Panc1 (cell line): ENCODE data around the gene REXO4. TPM values are rescaled to one million over a fixed set of nuclear protein-coding genes. Genes with fewer than 3 reads are reported as not detected.

Experiments used
- ATAC-seq: fragments of 200-7000 bp; cut with Tn5 transposase; 2 replicates; pipeline ENCODE4 v1.9.1; 2020; ENCODE audit warnings: mild to moderate bottlenecking, moderate library complexity
- BruUV-seq: library from RNA; stranded (reverse); fragments of 400-500 nt; replicated peaks from 2 replicates; lab custom pipeline; 2021; lab: Mats Ljungman, UMichigan
- CTCF ChIA-PET: fragments of 300-600 bp; sonication (Branson Sonifier 250); formaldehyde crosslinking; loops from one replicate; lab custom pipeline; 2022; ENCODE audit warnings: antibody characterized with exemption; lab: Charles Lee
- POLR2A ChIA-PET: fragments of 300-600 bp; sonication (Branson Sonifier 250); formaldehyde crosslinking; loops from one replicate; lab custom pipeline; 2022; ENCODE audit warnings: antibody characterized with exemption; lab: Charles Lee
- DNase-seq: peaks from one replicate; pipeline ENCODE4 v3.0.0-alpha.2; 2010; ENCODE audit warnings: low read depth, low spot score
- H3K27ac ChIP-seq: 2 replicates; pipeline ENCODE4 v1.5.1; 2011; ENCODE audit warnings: mild to moderate bottlenecking, low read length, inconsistent platforms
- H3K27me3 ChIP-seq: fragments of 200-500 bp; sonication (Bioruptor generic); 2 replicates; pipeline ENCODE4 v1.6.0; 2014; ENCODE audit warnings: low read length, inconsistent platforms; ENCODE audit not compliant: control insufficient read depth, insufficient read depth
- H3K36me3 ChIP-seq: fragments of 200-500 bp; sonication (Bioruptor generic); 2 replicates; pipeline ENCODE4 v1.5.1; 2014; ENCODE audit warnings: inconsistent platforms, mild to moderate bottlenecking, low read length, moderate library complexity; ENCODE audit not compliant: control insufficient read depth, insufficient read depth
- H3K4me1 ChIP-seq: 2 replicates; pipeline ENCODE4 v1.5.1; 2011; ENCODE audit warnings: inconsistent platforms, mild to moderate bottlenecking, low read length, moderate library complexity; ENCODE audit not compliant: control insufficient read depth, insufficient read depth
- H3K4me3 ChIP-seq, 2 experiments: 2 replicates each; pipeline ENCODE4 v1.5.1; 2011 to 2012; ENCODE audit warnings: low read depth in 2 of 2, low read length in 2 of 2, mild to moderate bottlenecking in 2 of 2, inconsistent platforms in 1 of 2, moderate library complexity in 1 of 2
- H3K9me3 ChIP-seq: fragments of 200-500 bp; sonication (Bioruptor generic); 2 replicates; pipeline ENCODE4 v1.5.1; 2014; ENCODE audit warnings: low read depth, mild to moderate bottlenecking, inconsistent platforms, low read length, moderate library complexity; ENCODE audit not compliant: control insufficient read depth, insufficient read depth
- CTCF ChIP-seq: fragments of 450-650 bp; IDR thresholded peaks from 2 replicates; pipeline ENCODE4 v1.5.1; 2017; ENCODE audit warnings: mild to moderate bottlenecking
- POLR2AphosphoS5 ChIP-seq: IDR thresholded peaks from 2 replicates; pipeline ENCODE4 v1.6.1; 2012; ENCODE audit warnings: mild to moderate bottlenecking, low read depth, low read length, moderate library complexity
- REST ChIP-seq, 2 experiments: IDR thresholded peaks; 2 replicates each; pipeline ENCODE4 v1.6.1; 2011 to 2012; ENCODE audit warnings: low read depth in 2 of 2, control low read depth in 1 of 2, low read length in 1 of 2, mild to moderate bottlenecking in 1 of 2, moderate library complexity in 1 of 2; ENCODE audit not compliant: insufficient read depth in 1 of 2
- SIN3A ChIP-seq: IDR thresholded peaks from 2 replicates; pipeline ENCODE4 v1.6.1; 2012; ENCODE audit warnings: low read depth, mild to moderate bottlenecking, low read length, moderate library complexity, borderline replicate concordance; ENCODE audit not compliant: insufficient read depth
- TCF7L2 ChIP-seq: IDR thresholded peaks from 2 replicates; pipeline ENCODE4 v1.6.1; 2011; ENCODE audit warnings: mild to moderate bottlenecking, low read depth, low read length, inconsistent platforms
- in situ Hi-C: cut with HindIII; loops from 2 replicates; pipeline ENCODE4 v1.10.0; 2016; ENCODE audit warnings: low sequenced_read_pairs, low pct_unique_long_range_greater_than_20kb
- intact Hi-C: fragments of 100-400 bp; cut with micrococcal nuclease; formaldehyde crosslinking; loops from one replicate; pipeline ENCODE4 v1.10.0; 2022; ENCODE audit not compliant: unreplicated experiment
- total RNA-seq: library from RNA; stranded (reverse); gene quantifications from one replicate; pipeline ENCODE4 v1.2.1, GENCODE V29; 2021; ENCODE audit not compliant: unreplicated experiment

The REXO4 gene
- total RNA-seq, 1 experiment from 2014 or later, result 19.9 TPM

- H3K9me3 ChIP-seq, result no peaks in the 10 kb centered on the region
- no peak for DNase-seq
- H3K27me3 ChIP-seq, result no peaks in the 10 kb centered on the region
- ChIA-PET POLR2A (no interaction called here), CTCF (no interaction called here)
- 0 out of 2 replicates have a peak, but pooled peaks have one; percentile 24 for ATAC-seq
- in situ Hi-C loops (no loop called here), intact Hi-C loops (no loop called here)
- BruUV-seq, result no TSS peak
- H3K4me3 ChIP-seq, result no peak within 1 kb of the TSS
- H3K36me3 ChIP-seq, result peaks cover 2% of the 10 kb centered on the region; the same call in 1 of the 2 replicates
- H3K4me1 ChIP-seq, result no peaks in the 10 kb centered on the region
- TF ChIP-seq CTCF (no peak), SIN3A (no peak), TCF7L2 (no peak), POLR2AphosphoS5 (no peak), REST (IDR thresholded peaks at IDR 0.05; ENCODE audit: insufficient read depth in 1 of 2, low read depth in 2 of 2, low read length in 1 of 2) (no peak)
- no peak within 1 kb of the TSS for H3K27ac ChIP-seq
Observed at GRCh38 chr9:133421615-133422542, 4.1 kb upstream of the REXO4 start, which contains the start of gene ADAMTS13. TSS of gene ADAMTS13 (plus strand) at chr9:133422367. CDS start at chr9:133422444, 77 bp downstream.

GRCh38 chr9:133420392-133420827, 2.6 kb upstream of the REXO4 start:
- POLR2A ChIA-PET, result no interaction called here
- BruUV-seq, result no TSS peak
- DNase-seq (no peak), ATAC-seq (no peak)
- no peak for TF ChIP-seq CTCF
- no peak for TF ChIP-seq POLR2AphosphoS5
- TF ChIP-seq REST (IDR thresholded peaks at IDR 0.05; ENCODE audit: insufficient read depth in 1 of 2, low read depth in 2 of 2, low read length in 1 of 2), result no peak
- no peak for TF ChIP-seq TCF7L2
- intact Hi-C loops, result no loop called here
- in situ Hi-C loops, result no loop called here
- no peak overlapping the region for H3K27ac ChIP-seq
- no peak overlapping the region for H3K4me3 ChIP-seq
- CTCF ChIA-PET, result no interaction called here
- H3K9me3 ChIP-seq, result no peaks in the 10 kb centered on the region
- peaks cover 2% of the 10 kb centered on the region; the same call in 1 of the 2 replicates for H3K36me3 ChIP-seq
- no peaks in the 10 kb centered on the region for H3K27me3 ChIP-seq
- no peaks in the 10 kb centered on the region for H3K4me1 ChIP-seq
